ENCODE measurements around the gene OAS1.
"Not testable (repeated sequence)": the region's sequence is repeated elsewhere in the genome, so short reads cannot be mapped to it uniquely, and the experiment has no call there.

Gene OAS1

DNA sequence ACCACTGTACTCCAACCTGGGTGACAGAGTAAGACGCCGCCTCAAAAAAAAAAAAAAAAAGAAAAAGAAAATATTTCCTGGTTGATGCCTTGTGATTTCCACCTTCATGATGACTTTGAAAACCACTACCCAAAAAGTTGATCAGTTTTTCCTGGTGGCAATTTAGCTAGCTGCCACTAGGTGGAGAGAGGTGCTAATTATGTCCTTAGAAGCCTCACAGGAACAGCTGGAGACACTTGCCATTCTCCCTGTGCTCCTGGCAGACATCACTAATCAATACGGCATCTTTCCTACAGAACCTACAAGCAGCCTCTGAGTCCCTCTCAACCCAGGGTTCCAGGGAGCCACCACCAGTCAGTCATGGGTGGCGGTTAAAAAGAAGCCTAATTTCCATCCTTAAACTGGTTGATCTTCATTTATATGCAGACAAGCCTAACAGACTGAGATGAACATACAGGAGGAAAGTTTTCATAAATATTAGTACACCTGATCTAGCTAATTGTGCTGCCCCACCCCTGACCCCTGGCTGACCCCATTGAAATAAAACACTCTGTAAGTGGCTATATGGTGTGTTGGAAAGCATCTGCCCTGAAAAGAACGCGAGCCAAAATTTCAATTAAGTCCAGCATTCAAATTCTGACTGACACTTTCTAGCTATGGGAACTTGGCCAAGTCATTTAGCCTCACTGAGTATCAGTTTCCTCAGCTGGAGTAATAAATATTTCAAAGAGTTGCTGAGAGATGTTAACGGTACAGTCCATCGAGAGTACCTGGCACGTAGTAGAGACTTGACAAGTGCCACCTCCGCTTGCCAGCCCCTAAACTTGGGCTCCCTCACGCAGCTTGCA is 6.2 kb upstream of the OAS1 start:
- DNase-seq (ENCODE audit: low read depth): peak; percentile 14

DNA sequence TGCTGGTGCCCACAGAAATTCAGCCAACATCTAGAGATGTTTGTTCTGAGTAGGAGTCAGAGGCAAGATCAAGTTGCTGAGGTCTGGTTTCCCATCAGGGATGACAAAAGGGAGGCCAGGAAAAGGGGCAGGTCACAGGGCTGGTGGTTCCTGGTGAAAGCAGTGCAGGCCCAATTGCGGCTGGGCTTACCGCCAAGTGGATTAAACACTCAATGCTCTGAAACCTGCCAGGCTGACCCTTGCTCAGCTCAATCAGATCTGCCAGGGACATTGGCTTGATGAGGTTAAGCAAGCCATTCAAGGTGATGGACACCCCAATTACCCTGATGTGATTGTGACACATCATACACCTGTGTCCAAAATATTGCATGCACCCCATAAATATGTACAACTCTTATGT is 5.5 kb upstream of the OAS1 start:
- no peak for DNase-seq (ENCODE audit: low read depth)

GRCh38 chr12:112904571-112904970 is 2.2 kb upstream of the OAS1 start:
- no peak for DNase-seq (ENCODE audit: low read depth)

DNA sequence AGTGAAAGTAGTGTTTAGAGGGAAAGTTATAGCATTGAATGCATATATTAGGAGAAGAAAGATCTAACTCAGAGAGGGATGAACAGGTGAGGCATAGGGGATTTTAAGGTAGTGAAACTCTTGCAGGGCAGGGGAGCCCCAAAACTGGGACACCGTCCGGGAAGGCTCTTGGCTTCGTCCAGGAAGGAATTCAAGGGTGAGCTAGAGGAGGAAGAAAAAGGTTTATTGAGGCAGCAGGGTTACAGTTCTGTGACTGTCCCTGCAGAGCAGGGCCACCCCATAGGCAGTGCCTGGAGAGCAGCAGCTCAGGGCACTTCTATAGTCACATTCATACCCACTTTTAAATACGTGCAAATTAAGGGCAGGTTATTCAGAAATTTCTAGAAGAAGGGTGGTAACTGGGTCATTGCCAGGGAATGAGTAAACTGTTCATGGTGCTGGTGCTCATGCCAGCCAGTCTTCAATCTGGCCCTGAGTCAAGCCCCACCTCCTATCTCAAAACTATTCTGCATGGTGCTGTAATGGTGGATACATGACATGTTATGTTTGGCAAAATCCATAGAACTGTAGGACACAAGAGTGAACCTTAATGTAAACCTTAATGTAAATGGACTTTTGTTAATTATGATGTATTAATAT is 1.2 kb upstream of the OAS1 start:
- DNase-seq (ENCODE audit: low read depth): no peak

DNA sequence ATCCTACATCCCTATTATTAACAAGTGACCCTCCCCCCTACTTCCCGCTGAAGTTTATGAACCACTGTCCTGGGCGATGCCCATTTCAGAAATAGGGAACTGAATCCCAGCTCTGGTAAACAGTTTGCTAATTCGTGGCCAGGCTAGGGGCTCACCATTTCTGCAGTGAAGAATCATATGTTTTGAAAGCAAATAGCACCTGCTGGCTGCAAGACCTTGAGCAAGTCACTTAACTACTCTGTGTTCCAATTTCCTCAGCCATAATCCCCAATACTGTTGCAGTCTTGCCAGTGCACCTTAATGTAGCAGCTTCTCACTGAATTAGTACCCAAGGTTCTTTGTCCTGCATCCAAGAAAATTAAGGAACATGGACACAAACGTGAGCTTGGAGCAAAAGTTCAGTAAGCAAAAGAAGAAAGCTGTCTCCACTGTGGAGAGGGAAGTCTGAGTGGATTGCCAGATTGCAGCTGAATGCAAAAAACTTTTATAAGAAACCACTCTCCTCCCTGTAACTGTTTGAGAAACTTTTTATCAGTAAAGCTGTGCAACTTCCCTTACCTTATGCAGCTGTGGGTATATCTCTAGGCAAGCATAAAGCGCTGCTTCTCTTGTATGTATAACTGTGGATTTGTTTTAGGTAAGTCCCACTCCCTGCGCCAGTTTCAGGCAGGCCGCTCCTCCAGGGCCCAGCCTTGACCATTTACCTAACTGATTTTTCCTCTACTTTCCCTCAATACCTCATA is 824 bp downstream of the OAS1 start:
- no peak for DNase-seq (ENCODE audit: low read depth)

- DNase-seq (ENCODE audit: low read depth): no peak
Measured at GRCh38 chr12:112908548-112908947, 1.8 kb downstream of the OAS1 start.

DNA sequence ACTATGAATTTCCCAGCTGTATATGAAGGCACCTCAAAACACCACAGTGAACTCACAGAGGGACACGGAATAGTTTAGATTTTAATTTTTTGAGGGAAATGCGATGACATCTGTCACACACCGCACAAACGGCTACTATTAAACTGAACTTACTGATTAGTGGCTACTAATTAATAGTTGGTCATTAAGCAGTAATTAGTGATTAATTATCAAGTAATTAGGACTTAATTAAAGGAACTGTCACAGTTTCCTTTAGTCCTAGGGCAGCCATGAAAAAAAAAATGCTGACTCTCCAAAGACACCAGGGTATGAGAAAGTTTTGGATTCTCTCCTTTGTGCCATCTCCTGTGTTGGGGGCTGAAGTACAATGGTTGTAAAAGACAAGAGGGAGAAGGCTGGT is 2.9 kb downstream of the OAS1 start:
- DNase-seq (ENCODE audit: low read depth): no peak

- no peak for DNase-seq (ENCODE audit: low read depth)
Measured at GRCh38 chr12:112913038-112913688, 6.4 kb downstream of the OAS1 start.

GRCh38 chr12:112913888-112914287 is 7.1 kb downstream of the OAS1 start:
- DNase-seq (ENCODE audit: low read depth): not testable (repeated sequence)

DNA sequence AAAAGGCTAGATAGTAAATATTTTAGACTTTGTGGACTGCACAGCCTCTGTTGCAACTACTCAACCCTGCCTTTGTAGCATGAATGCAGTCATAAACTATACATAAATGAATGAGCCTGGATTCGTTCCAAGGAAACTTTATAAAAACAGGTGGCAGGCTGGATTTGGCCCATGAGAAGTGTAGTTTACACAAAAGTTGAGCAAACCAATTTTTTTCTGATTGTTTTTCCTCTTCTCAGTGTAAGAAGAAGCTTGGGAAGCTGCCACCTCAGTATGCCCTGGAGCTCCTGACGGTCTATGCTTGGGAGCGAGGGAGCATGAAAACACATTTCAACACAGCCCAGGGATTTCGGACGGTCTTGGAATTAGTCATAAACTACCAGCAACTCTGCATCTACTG is 9.5 kb downstream of the OAS1 start:
- no peak for DNase-seq (ENCODE audit: low read depth)

DNA sequence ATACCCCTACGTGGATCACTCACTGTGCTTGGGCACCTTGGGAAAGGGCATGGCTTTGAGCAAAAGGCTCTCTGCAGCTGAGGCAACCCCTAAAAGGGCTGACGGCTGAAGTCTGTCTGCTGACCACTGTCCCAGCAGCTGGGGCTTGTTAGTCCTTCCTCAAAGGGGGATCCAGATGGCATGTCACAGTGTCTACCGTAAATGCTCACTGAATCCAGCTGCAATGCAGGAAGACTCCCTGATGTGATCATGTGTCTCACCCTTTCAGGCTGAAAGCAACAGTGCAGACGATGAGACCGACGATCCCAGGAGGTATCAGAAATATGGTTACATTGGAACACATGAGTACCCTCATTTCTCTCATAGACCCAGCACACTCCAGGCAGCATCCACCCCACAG is 12.4 kb downstream of the OAS1 start:
- DNase-seq (ENCODE audit: low read depth): no peak

- no peak for DNase-seq (ENCODE audit: low read depth)
Measured at GRCh38 chr12:112924986-112925385, 18.2 kb downstream of the OAS1 start.

DNA sequence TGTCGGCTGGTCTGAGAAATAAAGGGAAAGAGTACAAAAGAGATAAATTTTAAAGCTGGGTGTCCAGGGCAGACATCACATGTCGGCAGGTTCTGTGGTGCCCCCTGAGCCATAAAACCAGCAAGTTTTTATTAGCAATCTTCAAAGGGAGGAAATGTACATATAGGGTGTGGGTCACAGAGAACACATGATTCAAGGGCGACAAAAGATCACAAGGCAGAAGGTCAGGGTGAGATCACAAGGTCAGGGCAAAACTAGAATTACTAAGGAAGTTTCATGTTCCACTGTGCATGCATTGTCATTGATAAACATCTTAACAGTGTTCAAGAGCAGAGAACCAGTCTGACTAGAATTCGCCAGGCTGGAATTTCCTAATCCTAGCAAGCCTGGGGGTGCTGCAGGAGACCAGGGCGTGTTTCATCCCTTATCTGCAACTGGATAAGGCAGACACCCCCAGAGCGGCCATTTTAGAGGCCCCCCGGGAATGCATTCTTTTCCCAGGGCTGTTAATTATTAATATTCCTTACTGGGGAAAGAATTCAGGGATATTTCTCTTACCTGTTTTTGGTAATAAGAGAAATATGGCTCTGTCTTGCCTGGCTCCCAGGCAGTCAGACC is 19.8 kb downstream of the OAS1 start:
- DNase-seq (ENCODE audit: low read depth): not testable (repeated sequence)

GRCh38 chr12:112927475-112927874 is 20.7 kb downstream of the OAS1 start:
- no peak for DNase-seq (ENCODE audit: low read depth)

DNA sequence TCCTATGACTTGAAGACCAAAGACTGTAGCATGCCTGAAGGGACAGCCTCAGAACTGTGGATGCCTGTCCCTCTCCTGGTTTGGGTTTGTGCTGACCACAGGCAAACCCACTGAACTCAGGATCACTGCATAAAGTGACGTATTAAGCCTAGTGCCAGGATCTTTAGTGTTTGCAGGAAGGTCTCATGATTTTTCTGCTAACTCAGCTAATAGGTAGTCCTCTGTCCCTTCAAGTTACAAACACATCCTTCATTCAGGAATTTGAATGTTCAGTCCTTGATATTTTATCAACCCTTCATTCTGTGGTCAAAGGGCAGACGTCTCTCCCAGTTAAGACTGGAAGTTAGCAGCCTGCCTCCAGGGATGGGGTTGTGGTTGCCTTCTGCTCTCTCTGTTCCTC is 21.2 kb downstream of the OAS1 start:
- no peak for DNase-seq (ENCODE audit: low read depth)

- DNase-seq (ENCODE audit: low read depth): no peak
Measured at GRCh38 chr12:112928978-112929377, 22.2 kb downstream of the OAS1 start.

GRCh38 chr12:112929715-112930114 is 23.0 kb downstream of the OAS1 start:
- no peak for DNase-seq (ENCODE audit: low read depth)

GRCh38 chr12:112930350-112930749 is 23.6 kb downstream of the OAS1 start:
- no peak for DNase-seq (ENCODE audit: low read depth)

GRCh38 chr12:112932485-112933128 is 25.8 kb downstream of the OAS1 start:
- DNase-seq (ENCODE audit: low read depth): no peak

DNA sequence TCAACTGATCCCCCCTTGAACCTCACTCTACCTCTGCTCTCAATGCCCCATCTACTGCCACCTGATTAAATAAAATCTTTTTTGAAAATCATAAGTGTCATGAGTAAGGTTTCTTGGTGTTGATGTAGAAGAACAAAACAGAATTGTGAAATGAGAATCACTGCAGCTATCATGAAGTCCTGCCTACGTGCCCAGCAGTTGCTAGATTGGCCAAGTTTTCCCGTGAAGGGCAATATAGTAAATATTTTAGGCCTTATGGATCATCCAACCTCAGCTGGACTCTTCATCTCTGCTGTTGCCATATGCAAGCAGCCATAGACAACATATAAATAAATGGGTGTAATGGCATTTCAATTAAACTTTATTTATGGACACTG is 26.4 kb downstream of the OAS1 start:
- DNase-seq (ENCODE audit: low read depth): no peak

- DNase-seq (ENCODE audit: low read depth): no peak
Measured at GRCh38 chr12:112936264-112936663, 29.5 kb downstream of the OAS1 start.

DNA sequence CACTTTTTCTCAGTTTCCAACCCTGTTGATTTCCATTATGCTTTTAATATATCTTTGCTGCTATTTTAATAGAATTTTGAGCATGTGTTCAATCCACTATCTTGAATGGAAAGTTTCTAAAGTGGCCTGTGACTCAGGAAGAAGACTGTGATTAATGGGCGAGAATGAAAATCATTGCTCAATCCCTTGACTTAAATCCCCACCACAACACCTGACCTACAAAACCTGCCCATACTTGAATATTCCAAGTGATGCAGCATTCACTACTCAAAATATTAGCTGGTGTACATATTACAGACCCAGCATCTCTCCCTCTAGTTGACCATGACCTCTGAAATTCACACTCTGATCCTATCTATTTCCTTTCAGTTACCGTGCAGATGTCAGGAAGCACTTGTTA is 30.2 kb downstream of the OAS1 start:
- DNase-seq (ENCODE audit: low read depth): no peak
